ENCODE data around the gene AOPEP. TPM values are rescaled to one million over a fixed set of nuclear protein-coding genes. Genes with fewer than 3 reads are reported as not detected.

The AOPEP gene
- total RNA-seq, 1 donor from 2014 or later = 48.0 TPM

GRCh38 chr9:95116808-95117204 is 390.3 kb downstream of the AOPEP start:
- no peaks in the 10 kb centered on the region for H3K9me3 ChIP-seq (ENCODE audit: control insufficient read depth in 3 of 3, low read length in 3 of 3)
- H3K27ac ChIP-seq (ENCODE audit: low read depth, low read length) = no peak overlapping the region
- H3K9ac ChIP-seq (ENCODE audit: low read depth in 1 of 3, low read length in 3 of 3) = no peak overlapping the region
- H3K4me3 ChIP-seq (ENCODE audit: low read length in 3 of 3) = no peak overlapping the region
- peaks cover 0 to 9% (median 2%) of the 10 kb centered on the region in 3 donors for H3K4me1 ChIP-seq (ENCODE audit: control insufficient read depth in 3 of 3, insufficient read depth in 3 of 3, low read length in 3 of 3)
- peaks cover 13 to 17% (median 15%) of the 10 kb centered on the region in 3 donors for H3K36me3 ChIP-seq (ENCODE audit: control insufficient read depth in 3 of 3, insufficient read depth in 3 of 3, low read length in 3 of 3)
- no peaks in the 10 kb centered on the region for H3K27me3 ChIP-seq (ENCODE audit: control insufficient read depth in 3 of 3, insufficient read depth in 3 of 3, low read length in 3 of 3)

GRCh38 chr9:95118596-95118995 is 392.1 kb downstream of the AOPEP start:
- H3K27ac ChIP-seq (ENCODE audit: low read depth, low read length) = no peak overlapping the region

GRCh38 chr9:95120781-95121370 is 394.4 kb downstream of the AOPEP start:
- H3K36me3 ChIP-seq (ENCODE audit: control insufficient read depth in 3 of 3, insufficient read depth in 3 of 3, low read length in 3 of 3) = no peaks in the 10 kb centered on the region
- no peaks in the 10 kb centered on the region for H3K27me3 ChIP-seq (ENCODE audit: control insufficient read depth in 3 of 3, insufficient read depth in 3 of 3, low read length in 3 of 3)
- H3K4me1 ChIP-seq (ENCODE audit: control insufficient read depth in 3 of 3, insufficient read depth in 3 of 3, low read length in 3 of 3) = peaks cover 0 to 9% (median 0%) of the 10 kb centered on the region in 3 donors
- H3K27ac ChIP-seq (ENCODE audit: low read depth, low read length) = no peak overlapping the region
- H3K9me3 ChIP-seq (ENCODE audit: control insufficient read depth in 3 of 3, low read length in 3 of 3) = no peaks in the 10 kb centered on the region
- no peak overlapping the region for H3K4me3 ChIP-seq (ENCODE audit: low read length in 3 of 3)
- H3K9ac ChIP-seq (ENCODE audit: low read depth in 1 of 3, low read length in 3 of 3) = no peak overlapping the region

More at GRCh38 chr9:95118596-95118995, 392.1 kb downstream of the AOPEP start:
- H3K9me3 ChIP-seq (ENCODE audit: control insufficient read depth in 3 of 3, low read length in 3 of 3) = no peaks in the 10 kb centered on the region
- no peaks in the 10 kb centered on the region for H3K27me3 ChIP-seq (ENCODE audit: control insufficient read depth in 3 of 3, insufficient read depth in 3 of 3, low read length in 3 of 3)
- H3K4me1 ChIP-seq (ENCODE audit: control insufficient read depth in 3 of 3, insufficient read depth in 3 of 3, low read length in 3 of 3) = peaks cover 0 to 9% (median 0%) of the 10 kb centered on the region in 3 donors
- H3K4me3 ChIP-seq (ENCODE audit: low read length in 3 of 3) = no peak overlapping the region
- no peak overlapping the region for H3K9ac ChIP-seq (ENCODE audit: low read depth in 1 of 3, low read length in 3 of 3)
- peaks cover 0 to 6% (median 4%) of the 10 kb centered on the region in 3 donors for H3K36me3 ChIP-seq (ENCODE audit: control insufficient read depth in 3 of 3, insufficient read depth in 3 of 3, low read length in 3 of 3)

GRCh38 chr9:95124582-95125367 is 398.3 kb downstream of the AOPEP start:
- no peak overlapping the region for H3K27ac ChIP-seq (ENCODE audit: low read depth, low read length)
- H3K4me1 ChIP-seq (ENCODE audit: control insufficient read depth in 3 of 3, insufficient read depth in 3 of 3, low read length in 3 of 3) = peaks cover 12 to 14% (median 12%) of the 10 kb centered on the region in 3 donors
- H3K27me3 ChIP-seq (ENCODE audit: control insufficient read depth in 3 of 3, insufficient read depth in 3 of 3, low read length in 3 of 3) = no peaks in the 10 kb centered on the region
- no peak overlapping the region for H3K9ac ChIP-seq (ENCODE audit: low read depth in 1 of 3, low read length in 3 of 3)
- H3K4me3 ChIP-seq (ENCODE audit: low read length in 3 of 3) = no peak overlapping the region
- no peaks in the 10 kb centered on the region for H3K9me3 ChIP-seq (ENCODE audit: control insufficient read depth in 3 of 3, low read length in 3 of 3)
- no peaks in the 10 kb centered on the region for H3K36me3 ChIP-seq (ENCODE audit: control insufficient read depth in 3 of 3, insufficient read depth in 3 of 3, low read length in 3 of 3)

GRCh38 chr9:95125652-95126051 is 399.2 kb downstream of the AOPEP start:
- Histone ChIP-seq H3K27ac (ENCODE audit: low read depth, low read length) (no peak overlapping the region), H3K27me3 (ENCODE audit: control insufficient read depth in 3 of 3, insufficient read depth in 3 of 3, low read length in 3 of 3) (no peaks in the 10 kb centered on the region)

GRCh38 chr9:95126739-95127138 is 400.2 kb downstream of the AOPEP start:
- Histone ChIP-seq H3K9me3 (ENCODE audit: control insufficient read depth in 3 of 3, low read length in 3 of 3) (no peaks in the 10 kb centered on the region), H3K4me1 (ENCODE audit: control insufficient read depth in 3 of 3, insufficient read depth in 3 of 3, low read length in 3 of 3) (peaks cover 14 to 15% (median 14%) of the 10 kb centered on the region in 3 donors), H3K36me3 (ENCODE audit: control insufficient read depth in 3 of 3, insufficient read depth in 3 of 3, low read length in 3 of 3) (no peaks in the 10 kb centered on the region), H3K4me3 (ENCODE audit: low read length in 3 of 3) (no peak overlapping the region), H3K27ac (ENCODE audit: low read depth, low read length) (no peak overlapping the region), H3K9ac (ENCODE audit: low read depth in 1 of 3, low read length in 3 of 3) (peak overlapping the region in 1 of 3 donors; percentile 11), H3K27me3 (ENCODE audit: control insufficient read depth in 3 of 3, insufficient read depth in 3 of 3, low read length in 3 of 3) (no peaks in the 10 kb centered on the region)

More at GRCh38 chr9:95125652-95126051, 399.2 kb downstream of the AOPEP start:
- H3K4me1 ChIP-seq (ENCODE audit: control insufficient read depth in 3 of 3, insufficient read depth in 3 of 3, low read length in 3 of 3) = peaks cover 12 to 14% (median 12%) of the 10 kb centered on the region in 3 donors
- no peaks in the 10 kb centered on the region for H3K36me3 ChIP-seq (ENCODE audit: control insufficient read depth in 3 of 3, insufficient read depth in 3 of 3, low read length in 3 of 3)
- no peak overlapping the region for H3K4me3 ChIP-seq (ENCODE audit: low read length in 3 of 3)
- no peak overlapping the region for H3K9ac ChIP-seq (ENCODE audit: low read depth in 1 of 3, low read length in 3 of 3)
- H3K9me3 ChIP-seq (ENCODE audit: control insufficient read depth in 3 of 3, low read length in 3 of 3) = no peaks in the 10 kb centered on the region

- no peaks in the 10 kb centered on the region for H3K9me3 ChIP-seq (ENCODE audit: control insufficient read depth in 3 of 3, low read length in 3 of 3)
- no peaks in the 10 kb centered on the region for H3K36me3 ChIP-seq (ENCODE audit: control insufficient read depth in 3 of 3, insufficient read depth in 3 of 3, low read length in 3 of 3)
- peak overlapping the region; percentile 65 to 71 (median 67) for H3K4me3 ChIP-seq (ENCODE audit: low read length in 3 of 3)
- H3K27me3 ChIP-seq (ENCODE audit: control insufficient read depth in 3 of 3, insufficient read depth in 3 of 3, low read length in 3 of 3) = no peaks in the 10 kb centered on the region
- H3K4me1 ChIP-seq (ENCODE audit: control insufficient read depth in 3 of 3, insufficient read depth in 3 of 3, low read length in 3 of 3) = peaks cover 14 to 20% (median 14%) of the 10 kb centered on the region in 3 donors
- peak overlapping the region; percentile 50 to 74 (median 65) for H3K9ac ChIP-seq (ENCODE audit: low read depth in 1 of 3, low read length in 3 of 3)
- H3K27ac ChIP-seq (ENCODE audit: low read depth, low read length) = no peak overlapping the region
Measured at GRCh38 chr9:95127249-95128176, 401.0 kb downstream of the AOPEP start.

- Histone ChIP-seq H3K27me3 (ENCODE audit: control insufficient read depth in 3 of 3, insufficient read depth in 3 of 3, low read length in 3 of 3) (no peaks in the 10 kb centered on the region), H3K36me3 (ENCODE audit: control insufficient read depth in 3 of 3, insufficient read depth in 3 of 3, low read length in 3 of 3) (no peaks in the 10 kb centered on the region), H3K27ac (ENCODE audit: low read depth, low read length) (no peak overlapping the region), H3K9me3 (ENCODE audit: control insufficient read depth in 3 of 3, low read length in 3 of 3) (no peaks in the 10 kb centered on the region), H3K9ac (ENCODE audit: low read depth in 1 of 3, low read length in 3 of 3) (no peak overlapping the region), H3K4me1 (ENCODE audit: control insufficient read depth in 3 of 3, insufficient read depth in 3 of 3, low read length in 3 of 3) (peaks cover 14 to 22% (median 18%) of the 10 kb centered on the region in 3 donors), H3K4me3 (ENCODE audit: low read length in 3 of 3) (no peak overlapping the region)
Measured at GRCh38 chr9:95128177-95128524, 401.7 kb downstream of the AOPEP start.

GRCh38 chr9:95129476-95130291 is 403.2 kb downstream of the AOPEP start:
- H3K9ac ChIP-seq (ENCODE audit: low read depth in 1 of 3, low read length in 3 of 3) = no peak overlapping the region
- no peak overlapping the region for H3K27ac ChIP-seq (ENCODE audit: low read depth, low read length)

More at GRCh38 chr9:95129476-95130291, 403.2 kb downstream of the AOPEP start:
- H3K4me3 ChIP-seq (ENCODE audit: low read length in 3 of 3) = no peak overlapping the region
- H3K9me3 ChIP-seq (ENCODE audit: control insufficient read depth in 3 of 3, low read length in 3 of 3) = no peaks in the 10 kb centered on the region
- H3K27me3 ChIP-seq (ENCODE audit: control insufficient read depth in 3 of 3, insufficient read depth in 3 of 3, low read length in 3 of 3) = no peaks in the 10 kb centered on the region
- peaks cover 14 to 22% (median 21%) of the 10 kb centered on the region in 3 donors for H3K4me1 ChIP-seq (ENCODE audit: control insufficient read depth in 3 of 3, insufficient read depth in 3 of 3, low read length in 3 of 3)
- no peaks in the 10 kb centered on the region for H3K36me3 ChIP-seq (ENCODE audit: control insufficient read depth in 3 of 3, insufficient read depth in 3 of 3, low read length in 3 of 3)
